Upper lobe of left lung (tissue), 4 donors: ENCODE results near the gene ACTN1.

ENCODE experiments used
- EP300 ChIP-seq, 4 donors: sonication (generic); formaldehyde crosslinking; IDR thresholded peaks; one replicate each; pipeline ENCODE4 v1.5.1; 2017; ENCODE audit warnings: antibody characterized with exemption in 4 of 4, control low read depth in 2 of 4
- POLR2A ChIP-seq, 4 donors: fragments of 450-650 bp; IDR thresholded peaks; one replicate each; pipeline ENCODE4 v1.5.1; 2016 to 2017; ENCODE audit warnings: antibody characterized with exemption in 4 of 4, mild to moderate bottlenecking in 2 of 4
- POLR2AphosphoS5 ChIP-seq, 2 donors: sonication (generic); formaldehyde crosslinking; IDR thresholded peaks; one replicate each; pipeline ENCODE4 v1.5.1; 2017; ENCODE audit warnings: antibody characterized with exemption in 2 of 2

DNA sequence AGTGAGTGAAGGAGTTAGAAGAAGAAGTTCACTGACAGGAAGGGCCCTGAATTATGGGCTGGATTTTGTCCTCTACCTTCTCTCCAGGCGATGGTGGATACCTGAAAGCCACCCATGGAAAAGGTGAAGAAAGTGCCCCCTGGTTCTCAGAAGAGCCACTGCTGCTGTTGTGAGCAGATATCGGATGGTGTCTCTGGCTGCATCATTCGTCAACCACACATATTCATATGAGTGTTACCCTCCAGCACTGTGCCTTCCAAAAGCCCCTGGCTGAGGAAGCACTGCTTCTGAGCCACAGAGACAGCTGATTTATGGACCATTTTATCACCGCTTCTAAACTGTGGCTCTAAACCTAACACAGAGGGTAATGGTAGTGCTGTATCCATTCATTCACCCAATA lies 2.0 kb upstream of the ACTN1 start:
- TF ChIP-seq POLR2A (IDR thresholded peaks at IDR 0.05) (no peak), POLR2AphosphoS5 (IDR thresholded peaks at IDR 0.05) (no peak), EP300 (IDR thresholded peaks at IDR 0.05) (no peak)
